ENCODE data around the gene CREG1.

The CREG1 gene

DNA sequence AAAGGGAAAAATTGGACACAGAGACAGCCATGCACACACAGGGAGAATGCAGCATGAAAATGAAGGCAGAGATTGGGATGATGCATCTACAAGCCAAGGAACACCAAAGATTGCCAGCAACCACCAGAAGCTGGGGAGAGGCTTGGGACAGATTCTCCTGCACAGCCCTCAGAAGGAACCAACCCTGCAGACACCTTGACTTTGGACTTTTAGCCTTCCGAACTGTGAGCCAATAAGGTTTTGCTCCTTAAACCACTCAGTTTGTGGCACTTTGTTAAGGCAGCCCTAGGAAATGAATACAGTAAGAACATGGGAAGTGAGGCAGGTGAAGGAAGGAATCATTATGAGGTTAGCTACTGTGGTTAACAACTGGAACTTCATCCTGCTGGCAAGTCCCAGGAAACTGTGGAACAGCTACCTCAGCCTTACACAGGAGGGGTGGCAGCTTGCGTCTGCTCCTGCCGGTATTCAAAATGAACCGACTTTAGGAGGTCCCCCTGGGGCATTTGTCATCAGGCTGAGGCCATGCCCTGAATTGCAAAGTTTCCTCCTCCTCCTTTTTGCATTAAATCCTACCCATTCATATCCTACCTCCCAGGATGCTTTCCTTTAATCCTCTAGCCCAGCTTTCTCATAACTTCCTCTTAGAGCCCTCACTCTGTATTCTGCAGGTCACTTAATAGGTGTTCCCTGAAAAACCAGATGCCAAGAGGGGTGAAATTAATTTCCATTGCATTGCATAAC lies 50.7 kb downstream of the CREG1 start:
- no peak for DNase-seq

DNA sequence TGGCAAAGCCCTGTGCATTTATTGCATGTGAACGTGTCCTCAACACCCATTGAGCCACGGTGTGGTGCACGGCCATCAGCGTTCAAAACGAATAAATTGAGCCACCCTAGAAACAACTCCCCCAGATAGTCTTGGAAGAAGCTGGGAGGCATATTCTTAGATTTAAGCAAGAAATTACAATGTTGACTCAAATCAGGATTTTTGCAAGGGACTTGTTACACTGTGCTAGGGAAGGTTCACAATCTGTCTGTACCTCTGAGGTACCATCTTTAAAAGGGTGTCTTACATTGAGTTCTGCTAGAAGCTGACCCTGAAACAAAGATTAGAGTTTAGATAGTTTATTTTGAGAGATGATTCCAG lies 51.4 kb downstream of the CREG1 start:
- no peak for DNase-seq

DNA sequence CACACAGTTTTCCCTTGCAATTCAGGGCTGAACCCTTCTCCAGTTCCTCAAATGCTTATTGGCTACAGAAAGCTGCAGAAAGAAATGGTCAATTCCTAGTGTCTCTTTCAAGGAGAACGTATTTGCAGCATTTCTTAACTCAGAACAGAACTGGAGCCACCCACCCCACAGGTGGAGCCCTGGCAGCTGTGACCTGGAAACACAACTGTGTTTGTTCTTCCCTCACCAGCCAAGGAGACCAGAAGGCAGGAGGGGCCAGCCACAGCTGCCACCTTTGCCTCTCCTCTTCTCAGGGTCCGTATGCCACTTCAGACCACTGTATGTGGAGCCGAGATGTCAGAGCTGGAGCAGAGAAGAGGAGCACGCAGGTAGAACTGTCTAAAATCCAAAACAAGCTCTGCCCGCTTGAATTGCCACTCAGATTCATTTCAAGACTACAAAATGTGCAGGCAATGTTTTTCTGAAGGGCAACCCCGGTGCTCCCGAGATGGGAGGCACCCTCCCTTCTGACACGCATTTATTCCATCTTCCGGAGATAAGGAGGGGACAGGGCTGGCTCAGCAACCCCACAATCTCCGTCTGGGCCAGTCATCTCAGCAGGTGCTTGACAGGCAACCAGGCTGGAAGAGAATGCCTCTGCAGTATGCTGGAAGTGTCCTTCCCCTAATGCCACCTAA lies 51.9 kb downstream of the CREG1 start:
- DNase-seq = no peak

DNA sequence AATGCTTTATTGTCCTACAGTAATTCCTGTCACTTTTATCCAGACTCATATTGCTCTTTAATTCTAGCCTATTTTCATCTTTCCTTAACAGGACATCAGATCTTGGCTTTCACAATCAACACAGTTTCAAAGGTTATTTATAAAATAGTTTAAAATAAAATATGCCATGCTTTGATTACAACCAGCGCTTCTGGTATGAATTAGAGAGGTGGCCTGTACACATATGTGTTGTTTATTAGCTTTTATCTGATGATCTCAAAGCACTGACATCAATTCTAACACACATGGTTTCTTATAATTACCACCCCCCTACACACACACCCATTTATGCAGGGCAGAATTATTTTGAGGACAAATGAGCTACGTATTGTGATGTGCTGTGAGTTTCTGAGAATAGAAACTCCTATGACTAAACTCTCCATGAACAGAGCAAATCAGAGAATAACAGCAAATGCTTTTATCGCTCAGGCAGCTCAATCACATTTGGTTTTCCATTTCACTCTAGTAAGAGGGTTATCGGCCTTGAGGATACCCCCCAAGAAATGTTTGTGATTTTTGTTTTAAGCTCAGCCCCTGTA lies 53.2 kb downstream of the CREG1 start:
- no peak for DNase-seq

DNA sequence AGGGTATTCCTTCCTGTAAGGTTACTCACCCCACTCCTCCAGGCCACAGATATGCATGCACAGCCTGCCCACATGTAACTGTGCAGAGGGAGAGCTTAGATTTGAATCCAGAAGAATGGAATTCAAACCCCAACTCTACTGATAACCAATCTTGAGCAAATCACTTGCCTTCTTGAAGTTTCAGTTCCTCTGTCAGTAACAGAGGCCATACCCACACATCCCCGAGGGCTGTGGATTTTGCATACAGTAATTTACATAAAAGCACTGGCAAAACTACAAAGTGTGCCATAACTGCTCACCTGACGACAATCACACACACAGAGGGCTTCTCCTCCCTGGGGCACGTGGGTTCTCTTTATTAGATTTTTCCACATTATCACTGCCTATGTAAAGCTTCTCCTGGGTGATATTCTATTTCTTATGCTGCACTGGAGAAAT lies 53.9 kb downstream of the CREG1 start:
- DNase-seq = peak; percentile 12

DNA sequence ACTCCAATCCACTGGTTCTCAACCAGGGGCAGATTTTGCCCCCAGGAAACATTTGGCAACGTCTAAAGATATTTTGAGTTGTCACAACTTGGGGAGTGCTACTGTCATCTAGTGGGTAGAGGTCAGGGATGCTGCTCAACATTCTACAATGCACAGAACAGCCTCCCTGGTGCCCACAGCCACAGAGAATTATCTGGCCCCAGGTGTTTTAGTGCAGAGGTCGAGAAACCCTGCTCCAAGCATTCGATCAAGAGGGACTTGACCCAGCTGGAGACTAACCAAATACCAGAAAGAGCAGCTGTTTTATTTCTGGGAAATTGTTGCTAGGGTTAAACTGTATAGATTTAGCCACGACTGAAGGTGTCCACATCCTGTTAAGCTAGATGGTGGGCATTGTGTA lies 54.5 kb downstream of the CREG1 start:
- DNase-seq = no peak

DNA sequence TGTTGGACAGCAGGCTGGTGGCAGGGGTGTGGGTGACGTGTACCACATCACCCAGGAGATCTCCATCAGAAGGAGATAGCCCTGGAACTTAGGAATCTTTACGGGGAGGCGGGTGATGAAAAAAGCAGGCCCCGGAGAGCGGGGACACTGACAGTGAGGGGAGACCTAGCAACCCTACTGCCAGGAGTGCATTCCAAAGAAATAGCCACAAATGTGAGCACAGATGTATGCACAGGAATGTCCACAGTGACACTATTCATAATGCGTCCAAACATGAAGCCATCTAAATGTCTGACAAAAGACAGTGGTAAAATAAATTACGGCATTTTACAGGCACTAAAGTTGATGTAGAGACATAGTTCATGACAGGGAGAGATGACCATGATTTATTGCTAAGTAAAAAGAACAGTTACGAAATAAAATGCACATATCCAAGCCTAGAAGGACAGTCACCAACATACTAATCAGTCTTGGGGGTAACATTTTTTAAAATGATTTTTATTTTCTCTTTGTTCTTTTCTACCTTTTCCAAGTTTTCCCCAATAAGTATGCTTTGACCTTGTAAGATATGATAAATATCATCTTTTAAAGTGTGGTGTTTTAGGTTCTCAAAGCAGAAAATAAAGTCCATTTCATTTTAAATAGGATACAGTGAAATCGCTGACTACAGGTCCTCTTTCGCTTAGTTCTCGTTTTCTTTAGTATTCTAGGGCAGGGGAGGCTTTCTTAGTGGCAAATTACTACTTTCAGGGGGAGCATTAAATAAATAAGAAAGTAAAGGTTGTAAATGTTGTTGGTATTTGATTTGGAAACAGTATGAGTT lies 56.6 kb downstream of the CREG1 start:
- DNase-seq = no peak

DNA sequence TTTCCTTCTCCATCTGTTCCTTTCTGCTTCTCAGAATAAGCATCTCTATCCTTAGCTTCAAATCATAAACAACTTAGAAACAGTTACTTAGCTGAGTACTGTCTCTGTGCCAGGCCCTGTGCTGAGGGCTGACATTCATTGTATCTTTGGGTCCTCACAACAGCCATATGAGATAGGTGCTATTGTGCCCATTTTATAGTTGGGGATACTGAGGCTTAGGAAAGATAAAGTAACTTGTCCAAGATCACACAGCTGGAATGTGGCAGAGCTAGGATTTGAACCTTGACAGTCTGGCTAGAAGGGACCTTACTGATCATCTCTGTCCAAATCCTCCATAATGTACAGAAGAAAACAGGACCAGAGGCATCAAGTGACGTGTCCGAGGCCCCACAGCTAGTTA lies 60.2 kb downstream of the CREG1 start:
- no peak for DNase-seq

DNA sequence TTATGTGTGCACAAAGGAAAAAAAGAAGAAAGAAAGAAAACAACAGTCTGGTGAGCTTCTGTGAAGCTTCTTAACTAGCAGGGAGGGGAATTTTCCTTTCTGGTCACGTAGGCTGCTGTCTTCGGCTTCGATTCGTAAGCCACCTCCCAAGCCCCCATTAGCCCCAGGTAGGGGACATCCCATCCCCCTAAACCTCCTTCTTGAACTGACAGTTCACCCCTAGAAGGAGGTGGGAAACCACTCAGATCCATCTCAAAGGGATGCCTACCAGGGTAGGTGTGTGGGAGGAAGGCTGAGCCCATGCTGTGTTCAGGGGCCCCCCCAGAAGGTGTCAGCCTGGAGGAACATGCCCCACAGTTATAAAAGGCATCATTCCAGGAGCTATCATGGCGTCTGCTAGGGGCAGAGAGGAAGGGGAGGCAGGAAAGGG lies 61.1 kb downstream of the CREG1 start:
- DNase-seq = no peak

DNA sequence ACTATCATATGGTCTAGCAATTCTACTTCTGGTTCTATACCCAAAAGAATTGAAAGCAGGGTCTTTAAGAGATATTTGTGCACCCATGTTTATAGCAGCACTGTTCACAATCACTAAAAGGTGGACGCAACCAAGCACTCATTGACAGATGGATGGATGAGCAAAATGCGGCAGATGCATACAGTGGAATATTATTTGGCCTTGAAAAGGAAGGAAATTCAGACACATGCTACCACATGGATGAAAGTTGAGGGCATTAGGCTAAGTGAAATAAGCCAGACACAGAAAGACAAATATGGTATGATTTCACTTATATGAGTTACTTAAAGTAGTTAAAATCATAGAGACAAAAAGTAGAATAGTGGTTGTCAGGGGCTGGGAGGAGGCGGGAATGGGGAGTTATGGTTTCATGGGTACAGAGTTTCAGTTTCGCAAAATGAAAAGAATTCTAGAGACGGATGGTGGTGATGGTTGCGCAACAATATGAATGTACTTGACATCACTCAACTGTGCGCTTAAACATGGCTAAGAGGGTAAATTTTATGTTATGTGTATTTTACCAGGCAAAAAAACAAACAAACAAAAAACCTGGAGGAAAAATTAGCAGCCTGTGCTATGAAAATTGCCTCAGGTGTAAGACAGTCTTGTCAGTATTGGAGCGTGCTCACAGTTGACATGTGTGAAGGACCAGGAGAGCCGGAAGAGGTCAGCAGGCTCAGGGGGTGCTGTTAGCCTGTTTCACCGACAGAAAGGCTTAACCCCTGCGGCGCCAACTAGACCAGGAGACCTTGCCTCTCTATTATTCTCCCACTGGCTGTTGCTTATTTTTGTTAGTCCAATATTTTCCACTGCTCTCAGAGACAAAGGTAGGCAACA lies 61.7 kb downstream of the CREG1 start:
- DNase-seq = peak; percentile 36
